Measurements from ENCODE around the gene BHMT. TPM values are rescaled to one million over a fixed set of nuclear protein-coding genes. Genes with fewer than 3 reads are reported as not detected.

Gene BHMT
- total RNA-seq (2021) (1.1 to 1.2 TPM (median 1.1 TPM) in 3 replicates), Bru-seq, nascent RNA (percentile 22 among the genes with signal in this experiment)
- long read RNA-seq, experiment 1, transcript BHMT-201 (8 exons, 2,502 nt), result major isoform, 10 of 11 reads
- long read RNA-seq, experiment 1, partial matches to known transcripts, result 1 of 11 reads
- long read RNA-seq, experiment 1, other reads (novel, unspliced or antisense), result 0 of 11 reads
- long read RNA-seq, experiment 2, partial matches to known transcripts, result 0 of 2 reads
- long read RNA-seq, experiment 2, other reads (novel, unspliced or antisense), result 1 of 2 reads
- long read RNA-seq, experiment 3, transcript BHMT-201 (8 exons, 2,502 nt), result major isoform, 6 of 7 reads
- long read RNA-seq, experiment 3, partial matches to known transcripts, result 1 of 7 reads
- long read RNA-seq, experiment 3, other reads (novel, unspliced or antisense), result 0 of 7 reads

- Mint-ChIP-seq H3K27me3 (ENCODE audit: low read depth) (peaks cover 51% of the 10 kb centered on the region), H3K9me3 (no peaks in the 10 kb centered on the region), H3K27ac (no peak within 1 kb of the TSS), H3K4me3 (peak within 1 kb of the TSS; percentile 81), H3K4me1 (peaks cover 8% of the 10 kb centered on the region; the same call in 1 of the 2 replicates), H3K36me3 (no peaks in the 10 kb centered on the region)
- no peak for TF ChIP-seq ATF3 (CRISPR knock-in tag; conservative IDR thresholded peaks at IDR 0.05)
- TF ChIP-seq TP53 (CRISPR knock-in tag; IDR thresholded peaks at IDR 0.05), result no peak
- no peak for TF ChIP-seq NFATC4 (CRISPR knock-in tag; IDR thresholded peaks at IDR 0.05)
- 0 out of 2 replicates have a peak, but pooled peaks have one; percentile 1 for TF ChIP-seq SP1 (CRISPR knock-in tag; conservative IDR thresholded peaks at IDR 0.05)
- TF ChIP-seq FOXK1 (CRISPR knock-in tag; IDR thresholded peaks at IDR 0.05), result no peak
- TF ChIP-seq USF1 (CRISPR knock-in tag; IDR thresholded peaks at IDR 0.05), result no peak
- TF ChIP-seq ZNF121 (CRISPR knock-in tag; IDR thresholded peaks at IDR 0.05), result peak; percentile 57
- TF ChIP-seq ATF1 (CRISPR knock-in tag; IDR thresholded peaks at IDR 0.05), result no peak
- TF ChIP-seq FOXP4 (CRISPR knock-in tag; IDR thresholded peaks at IDR 0.05), result 0 out of 2 replicates have a peak, but pooled peaks have one; percentile 30
- TF ChIP-seq TCF7 (CRISPR knock-in tag; IDR thresholded peaks at IDR 0.05; ENCODE audit: low read depth), result no peak
- no peak for TF ChIP-seq NFYB (CRISPR knock-in tag; conservative IDR thresholded peaks at IDR 0.05; ENCODE audit: low read depth)
- no peak for TF ChIP-seq ZNF263 (CRISPR knock-in tag; IDR thresholded peaks at IDR 0.05; ENCODE audit: low read depth)
- TF ChIP-seq ERG (CRISPR knock-in tag; IDR thresholded peaks at IDR 0.05), result no peak
- no peak for TF ChIP-seq ZNF423 (CRISPR knock-in tag; IDR thresholded peaks at IDR 0.05)
- peak; percentile 55; the same call in 1 of the 2 replicates for TF ChIP-seq IRF1 (CRISPR knock-in tag; IDR thresholded peaks at IDR 0.05)
- TF ChIP-seq ESRRA (CRISPR knock-in tag; IDR thresholded peaks at IDR 0.05; ENCODE audit: borderline replicate concordance), result no peak
- TF ChIP-seq MXD4 (CRISPR knock-in tag; IDR thresholded peaks at IDR 0.05; ENCODE audit: borderline replicate concordance), result no peak
- TF ChIP-seq ZNF317 (CRISPR knock-in tag; IDR thresholded peaks at IDR 0.05; ENCODE audit: borderline replicate concordance, low read depth), result no peak
- no peak for TF ChIP-seq PRRX2 (CRISPR knock-in tag; IDR thresholded peaks at IDR 0.05)
- TF ChIP-seq NFE2L1 (CRISPR knock-in tag; IDR thresholded peaks at IDR 0.05), result no peak
- no peak for TF ChIP-seq USF2 (CRISPR knock-in tag; IDR thresholded peaks at IDR 0.05)
- TF ChIP-seq MAX (CRISPR knock-in tag; IDR thresholded peaks at IDR 0.05), result no peak
- TF ChIP-seq ATF2 (CRISPR knock-in tag; IDR thresholded peaks at IDR 0.05; ENCODE audit: borderline replicate concordance, low read depth), result no peak
- TF ChIP-seq PRDM15 (CRISPR knock-in tag; IDR thresholded peaks at IDR 0.05), result no peak
- ChIA-PET POLR2A (no interaction called here), CTCF (interaction anchor here (1.4 to 1.5 kb wide), 2 partner anchors 22 to 86 kb away, joined by 3 to 7 read pairs; no protein-coding TSS in a partner anchor)
- ATAC-seq (peak; percentile 81), DNase-seq (ENCODE audit: low spot score) (peak; percentile 57)
These were observed at the start of gene BHMT for GRCh38 chr5:79111387-79111959. TSS of gene BHMT (plus strand) at chr5:79111809. CDS start at chr5:79111886, 77 bp downstream.

All from WTC11 (cell line).